Osteocyte (in vitro differentiated cells): Measurements from ENCODE around the gene RORB. TPM values are rescaled to one million over a fixed set of nuclear protein-coding genes. Genes with fewer than 3 reads are reported as not detected.

ENCODE experiments used
- DNase-seq: peaks from one replicate; pipeline ENCODE4 v3.0.0; 2021; ENCODE audit warnings: mixed read lengths; ENCODE audit not compliant: unreplicated experiment; ENCODE audit errors: extremely low spot score
- H3K27ac Mint-ChIP-seq: one replicate; pipeline ENCODE4 v1.8.0; 2021; ENCODE audit warnings: mild to moderate bottlenecking, mixed read lengths; ENCODE audit not compliant: unreplicated experiment
- H3K27me3 Mint-ChIP-seq: one replicate; pipeline ENCODE4 v1.8.0; 2021; ENCODE audit warnings: mixed read lengths; ENCODE audit not compliant: unreplicated experiment
- H3K36me3 Mint-ChIP-seq: one replicate; pipeline ENCODE4 v1.8.0; 2021; ENCODE audit warnings: mixed read lengths; ENCODE audit not compliant: unreplicated experiment
- H3K4me1 Mint-ChIP-seq: one replicate; pipeline ENCODE4 v1.8.0; 2021; ENCODE audit warnings: mixed read lengths; ENCODE audit not compliant: unreplicated experiment
- H3K4me3 Mint-ChIP-seq: one replicate; pipeline ENCODE4 v1.8.0; 2021; ENCODE audit warnings: mild to moderate bottlenecking, moderate library complexity, mixed read lengths; ENCODE audit not compliant: unreplicated experiment
- H3K9me3 Mint-ChIP-seq: one replicate; pipeline ENCODE4 v1.8.0; 2021; ENCODE audit warnings: mixed read lengths; ENCODE audit not compliant: unreplicated experiment
- total RNA-seq: library from RNA; stranded (reverse); gene quantifications from 2 replicates; pipeline ENCODE4 v1.2.1, GENCODE V29; 2021
- TF ChIP-seq, protein P1 (sequence below): fragments of 200-600 bp; sonication (generic); IDR thresholded peaks from 2 replicates; pipeline ENCODE4 v1.5.0; 2021; ENCODE audit warnings: antibody characterized with exemption, mild to moderate bottlenecking, moderate library complexity

RORB gene
- total RNA-seq, 1 donor from 2014 or later: not detected

DNA sequence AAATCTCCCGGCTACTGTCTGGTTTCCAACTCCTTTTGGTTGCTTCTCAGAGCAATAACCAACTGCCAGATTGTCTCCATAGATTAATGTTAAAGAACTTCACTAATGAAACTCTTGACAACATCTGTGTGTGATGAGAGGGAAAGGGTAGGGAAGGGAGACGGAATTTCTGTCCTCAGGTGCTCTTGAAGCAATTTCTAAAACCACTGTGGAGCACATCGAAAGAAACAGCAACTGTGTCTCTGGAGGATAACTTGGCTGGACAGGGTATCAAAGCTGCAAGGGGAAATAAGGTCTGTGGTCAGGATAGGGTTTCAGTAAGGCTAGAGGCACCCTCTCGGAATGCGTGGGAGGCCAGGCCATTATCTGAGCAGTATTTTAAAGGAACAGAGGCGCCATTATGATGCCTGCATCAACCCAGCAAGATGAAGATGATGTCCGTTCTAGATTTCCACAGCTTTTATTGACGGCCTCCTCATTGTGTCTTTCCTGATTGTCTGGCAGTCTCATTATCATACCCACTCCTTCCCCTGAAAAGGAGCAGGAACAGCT lies 76.6 kb downstream of the RORB start:
- no peak overlapping the region for H3K4me3 Mint-ChIP-seq
- H3K27ac Mint-ChIP-seq: no peak overlapping the region
- H3K9me3 Mint-ChIP-seq: no peaks in the 10 kb centered on the region
- peaks cover 5% of the 10 kb centered on the region for H3K27me3 Mint-ChIP-seq
- TF ChIP-seq, protein P1, sequence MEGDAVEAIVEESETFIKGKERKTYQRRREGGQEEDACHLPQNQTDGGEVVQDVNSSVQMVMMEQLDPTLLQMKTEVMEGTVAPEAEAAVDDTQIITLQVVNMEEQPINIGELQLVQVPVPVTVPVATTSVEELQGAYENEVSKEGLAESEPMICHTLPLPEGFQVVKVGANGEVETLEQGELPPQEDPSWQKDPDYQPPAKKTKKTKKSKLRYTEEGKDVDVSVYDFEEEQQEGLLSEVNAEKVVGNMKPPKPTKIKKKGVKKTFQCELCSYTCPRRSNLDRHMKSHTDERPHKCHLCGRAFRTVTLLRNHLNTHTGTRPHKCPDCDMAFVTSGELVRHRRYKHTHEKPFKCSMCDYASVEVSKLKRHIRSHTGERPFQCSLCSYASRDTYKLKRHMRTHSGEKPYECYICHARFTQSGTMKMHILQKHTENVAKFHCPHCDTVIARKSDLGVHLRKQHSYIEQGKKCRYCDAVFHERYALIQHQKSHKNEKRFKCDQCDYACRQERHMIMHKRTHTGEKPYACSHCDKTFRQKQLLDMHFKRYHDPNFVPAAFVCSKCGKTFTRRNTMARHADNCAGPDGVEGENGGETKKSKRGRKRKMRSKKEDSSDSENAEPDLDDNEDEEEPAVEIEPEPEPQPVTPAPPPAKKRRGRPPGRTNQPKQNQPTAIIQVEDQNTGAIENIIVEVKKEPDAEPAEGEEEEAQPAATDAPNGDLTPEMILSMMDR: no peak
- H3K4me1 Mint-ChIP-seq: no peaks in the 10 kb centered on the region
- DNase-seq: no peak
- H3K36me3 Mint-ChIP-seq: no peaks in the 10 kb centered on the region

DNA sequence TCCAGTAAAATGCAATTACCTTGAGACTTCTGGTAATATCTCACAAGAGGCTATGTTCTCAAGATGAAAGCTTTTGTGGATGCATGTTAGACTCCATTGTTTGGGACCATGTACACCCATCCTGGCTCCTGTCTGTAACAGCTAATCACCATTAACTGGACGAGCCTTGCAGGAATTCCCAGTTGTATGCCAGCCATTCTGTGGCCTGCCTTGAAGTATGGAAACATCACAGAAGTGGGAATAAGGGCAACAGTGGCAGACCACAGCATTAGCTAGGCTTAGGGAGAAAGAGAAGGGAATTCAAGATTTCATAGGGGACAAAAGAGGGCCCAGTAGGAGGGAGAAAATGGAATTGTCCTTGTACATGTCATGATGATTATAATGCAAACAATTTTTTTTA lies 79.0 kb downstream of the RORB start:
- peaks cover 3% of the 10 kb centered on the region for H3K27me3 Mint-ChIP-seq
- H3K9me3 Mint-ChIP-seq: no peaks in the 10 kb centered on the region
- no peaks in the 10 kb centered on the region for H3K36me3 Mint-ChIP-seq
- no peak overlapping the region for H3K27ac Mint-ChIP-seq
- no peaks in the 10 kb centered on the region for H3K4me1 Mint-ChIP-seq
- no peak overlapping the region for H3K4me3 Mint-ChIP-seq
- TF ChIP-seq, protein P1: no peak
- DNase-seq: no peak

DNA sequence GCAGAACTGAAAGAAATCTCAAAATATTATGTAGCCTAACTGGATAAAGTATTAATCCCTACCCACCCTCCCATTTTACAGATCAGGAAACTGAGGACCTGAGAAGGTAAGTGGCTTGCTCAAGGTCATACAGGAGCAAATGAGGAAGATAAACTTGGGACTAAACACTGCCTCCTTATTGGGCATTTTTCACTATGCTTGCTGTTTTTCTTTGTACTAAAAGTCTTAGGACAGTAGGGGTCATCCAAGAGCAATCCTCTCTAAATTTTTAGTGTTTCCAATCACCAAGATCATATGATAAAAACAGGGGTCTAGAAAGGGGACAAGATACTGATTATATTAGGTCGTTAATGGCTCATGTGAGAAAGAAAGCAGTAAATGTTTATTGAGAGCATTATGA lies 80.8 kb downstream of the RORB start:
- no peak for DNase-seq
- Mint-ChIP-seq H3K4me1 (no peaks in the 10 kb centered on the region), H3K27ac (no peak overlapping the region), H3K9me3 (no peaks in the 10 kb centered on the region), H3K36me3 (no peaks in the 10 kb centered on the region), H3K4me3 (no peak overlapping the region), H3K27me3 (peaks cover 3% of the 10 kb centered on the region)
- TF ChIP-seq, protein P1: peak; percentile 45

DNA sequence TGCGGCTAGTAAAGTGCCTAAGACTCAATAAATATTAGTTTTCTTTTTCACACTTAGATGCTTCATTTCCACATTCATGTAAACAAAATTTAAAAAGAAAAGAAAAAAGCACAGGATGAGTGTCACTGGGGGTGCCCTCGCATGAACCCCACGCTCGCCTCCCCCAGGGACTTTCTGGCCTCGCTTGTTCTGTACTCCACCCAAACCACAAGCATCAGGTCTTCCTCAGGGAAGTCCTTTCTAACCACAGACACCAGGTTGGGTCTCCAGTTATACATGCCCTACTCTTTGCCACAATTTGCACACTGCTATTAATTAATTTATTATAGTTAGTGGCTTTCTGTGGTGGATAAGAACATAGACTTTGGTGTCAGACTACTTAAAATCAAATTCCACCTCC lies 92.4 kb downstream of the RORB start:
- Mint-ChIP-seq H3K9me3 (no peaks in the 10 kb centered on the region), H3K4me3 (no peak overlapping the region), H3K4me1 (no peaks in the 10 kb centered on the region), H3K36me3 (no peaks in the 10 kb centered on the region), H3K27ac (no peak overlapping the region), H3K27me3 (no peaks in the 10 kb centered on the region)
- TF ChIP-seq, protein P1: no peak
- DNase-seq: no peak

DNA sequence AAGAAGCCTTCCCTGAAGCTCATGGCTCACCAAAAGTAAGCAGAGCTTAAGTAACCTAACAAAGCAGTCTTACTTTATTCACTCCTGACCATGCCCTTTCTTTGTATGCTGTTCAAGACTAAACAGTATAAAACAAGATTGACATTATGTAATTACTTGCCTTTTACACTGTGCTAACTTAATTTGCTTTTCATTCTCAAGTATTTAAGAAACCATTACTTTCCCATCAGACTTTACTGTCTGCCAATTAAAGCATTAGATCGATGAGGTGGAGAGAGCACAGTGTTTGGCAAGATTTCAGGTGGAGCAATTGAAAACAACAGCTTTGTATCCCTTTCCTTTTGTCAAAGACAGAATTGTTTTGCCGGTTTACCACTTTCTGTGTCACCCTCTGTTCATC lies 98.2 kb downstream of the RORB start:
- Mint-ChIP-seq H3K4me3 (no peak overlapping the region), H3K27ac (no peak overlapping the region), H3K9me3 (no peaks in the 10 kb centered on the region), H3K36me3 (no peaks in the 10 kb centered on the region), H3K4me1 (no peaks in the 10 kb centered on the region), H3K27me3 (no peaks in the 10 kb centered on the region)
- DNase-seq: no peak
- TF ChIP-seq, protein P1: no peak
